Daoy (cell line): ENCODE measurements around the gene GPD2. TPM values are rescaled to one million over a fixed set of nuclear protein-coding genes. Genes with fewer than 3 reads are reported as not detected.
A peak's percentile ranks its signal among the peaks of the same experiment; 100 is the strongest.

Experiments
- DNase-seq: peaks from one replicate; pipeline ENCODE4 v3.0.0-alpha.2; 2015; ENCODE audit warnings: low read depth
- total RNA-seq: library from RNA; depleted of rRNA; stranded (reverse); fragments of >200 nt; shearing (Covaris generic); gene quantifications from 2 replicates; pipeline ENCODE4 v1.2.3, GENCODE V29; 2014

GPD2 gene
- total RNA-seq, 1 experiment from 2014 or later: 56.7 TPM

GRCh38 chr2:156436497-156437085 is 412 bp downstream of the GPD2 start:
- DNase-seq: peak; percentile 24

GRCh38 chr2:156437272-156437930 is 1.2 kb downstream of the GPD2 start:
- DNase-seq: no peak

GRCh38 chr2:156437931-156438410 is 1.8 kb downstream of the GPD2 start:
- DNase-seq: no peak

- no peak for DNase-seq
Observed at GRCh38 chr2:156443089-156443488, 6.9 kb downstream of the GPD2 start.

- DNase-seq: peak; percentile 63
Observed at GRCh38 chr2:156445296-156446220, 9.4 kb downstream of the GPD2 start.

GRCh38 chr2:156447761-156448160 is 11.6 kb downstream of the GPD2 start:
- no peak for DNase-seq

- DNase-seq: no peak
Observed at GRCh38 chr2:156448766-156449165, 12.6 kb downstream of the GPD2 start.

- DNase-seq: no peak
Observed at GRCh38 chr2:156452971-156453370, 16.8 kb downstream of the GPD2 start.

GRCh38 chr2:156455361-156455975 is 19.3 kb downstream of the GPD2 start:
- peak; percentile 57 for DNase-seq

GRCh38 chr2:156456616-156457015 is 20.4 kb downstream of the GPD2 start:
- DNase-seq: peak; percentile 79

GRCh38 chr2:156457523-156458517 is 21.6 kb downstream of the GPD2 start:
- no peak for DNase-seq

- DNase-seq: no peak
Observed at GRCh38 chr2:156459720-156460119, 23.5 kb downstream of the GPD2 start.

- no peak for DNase-seq
Observed at GRCh38 chr2:156464106-156464505, 27.9 kb downstream of the GPD2 start.

GRCh38 chr2:156465573-156465972 is 29.4 kb downstream of the GPD2 start:
- DNase-seq: no peak

GRCh38 chr2:156466739-156467405 is 30.7 kb downstream of the GPD2 start:
- DNase-seq: no peak

- DNase-seq: no peak
Observed at GRCh38 chr2:156470975-156471583, 34.9 kb downstream of the GPD2 start.

GRCh38 chr2:156471762-156472161 is 35.6 kb downstream of the GPD2 start:
- DNase-seq: no peak

GRCh38 chr2:156472686-156473085 is 36.5 kb downstream of the GPD2 start:
- no peak for DNase-seq

GRCh38 chr2:156473445-156473844 is 37.3 kb downstream of the GPD2 start:
- no peak for DNase-seq

- no peak for DNase-seq
Observed at GRCh38 chr2:156474401-156474800, 38.2 kb downstream of the GPD2 start.
